Kidney (tissue), 14 donors: ENCODE results near the gene MEGF6. TPM values are rescaled to one million over a fixed set of nuclear protein-coding genes. Genes with fewer than 3 reads are reported as not detected.

Experiments used
- DNase-seq, 5 donors: peaks; one replicate each; pipeline ENCODE4 v3.0.0-alpha.2; 2013 to 2020
- FAIRE-seq: peaks from 2 replicates; lab custom pipeline; 2012; peaks lifted over from hg19 to GRCh38; lab: Jason Lieb, UNC
- H3K27ac ChIP-seq, 2 donors: one replicate each; pipeline ENCODE4 v1.7.0; 2013; ENCODE audit warnings: low read depth in 2 of 2, low read length in 2 of 2, inconsistent platforms in 1 of 2
- H3K27me3 ChIP-seq: one replicate; pipeline ENCODE4 v1.7.1; 2013; ENCODE audit warnings: low read length, inconsistent platforms; ENCODE audit not compliant: control insufficient read depth, insufficient read depth
- H3K36me3 ChIP-seq, 3 donors: one replicate each; pipeline versions ENCODE4 v1.7.0 to v1.7.1; 2013; ENCODE audit warnings: low read length in 3 of 3, control low read depth in 1 of 3, inconsistent platforms in 1 of 3; ENCODE audit not compliant: insufficient read depth in 3 of 3, control insufficient read depth in 2 of 3
- H3K4me1 ChIP-seq, 3 donors: one replicate each; pipeline versions ENCODE4 v1.7.0 to v1.7.1; 2013; ENCODE audit warnings: low read length in 3 of 3, inconsistent platforms in 1 of 3, low read depth in 1 of 3; ENCODE audit not compliant: control insufficient read depth in 2 of 3, insufficient read depth in 2 of 3
- H3K4me3 ChIP-seq, 3 donors: one replicate each; pipeline versions ENCODE4 v1.7.0 to v1.8.1; 2013; ENCODE audit warnings: low read length in 3 of 3, control low read depth in 1 of 3, inconsistent platforms in 1 of 3
- H3K9ac ChIP-seq, 3 donors: one replicate each; pipeline versions ENCODE4 v1.7.0 to v1.7.1; 2013; ENCODE audit warnings: low read length in 3 of 3, control low read depth in 1 of 3, inconsistent platforms in 1 of 3
- H3K9me3 ChIP-seq, 3 donors: one replicate each; pipeline versions ENCODE4 v1.7.0 to v1.7.1; 2013; ENCODE audit warnings: low read length in 3 of 3, control low read depth in 1 of 3, inconsistent platforms in 1 of 3; ENCODE audit not compliant: control insufficient read depth in 2 of 3, insufficient read depth in 1 of 3
- CTCF ChIP-seq: IDR thresholded peaks from 3 replicates; pipeline ENCODE4 v1.5.1; 2012; ENCODE audit warnings: mild to moderate bottlenecking, moderate library complexity, borderline replicate concordance; ENCODE audit not compliant: insufficient read depth; ENCODE audit errors: extremely low read depth
- intact Hi-C: fragments of 100-400 bp; cut with DNase I; formaldehyde crosslinking; loops from one replicate; pipeline ENCODE4 v1.11.1; 2022
- polyA plus RNA-seq: library from polyadenylated mRNA; stranded (reverse); fragments of 350-450 nt; fragmentation: Illumina TruSeq; extraction: RNeasy Lipid Tissue Mini Kit (QIAGEN cat#74804); gene quantifications from one replicate; pipeline ENCODE4 v1.2.3, GENCODE V29; 2014; ENCODE audit warnings: low read depth, low replicate concordance; ENCODE audit not compliant: insufficient read depth
- total RNA-seq: library from RNA; stranded (reverse); fragmentation: NEBNext Ultra II Directional; extraction: Animal tissue kit (Norgen Biotek cat#: 25700); gene quantifications from one replicate; pipeline ENCODE4 v1.2.1, GENCODE V29; 2021
- donor health status: control.
- donor health status: control.
- donor health status: control.
- donor health status: control.
- donor health status: control.
- donor health status: DM: yes; HTN: yes; CAD: no.
- donor health status: Normal renal cell carcinoma (clear cell type).

Gene MEGF6
- total and polyA plus RNA-seq, 2 donors from 2014 or later, result 2.8 to 10.9 TPM

DNA sequence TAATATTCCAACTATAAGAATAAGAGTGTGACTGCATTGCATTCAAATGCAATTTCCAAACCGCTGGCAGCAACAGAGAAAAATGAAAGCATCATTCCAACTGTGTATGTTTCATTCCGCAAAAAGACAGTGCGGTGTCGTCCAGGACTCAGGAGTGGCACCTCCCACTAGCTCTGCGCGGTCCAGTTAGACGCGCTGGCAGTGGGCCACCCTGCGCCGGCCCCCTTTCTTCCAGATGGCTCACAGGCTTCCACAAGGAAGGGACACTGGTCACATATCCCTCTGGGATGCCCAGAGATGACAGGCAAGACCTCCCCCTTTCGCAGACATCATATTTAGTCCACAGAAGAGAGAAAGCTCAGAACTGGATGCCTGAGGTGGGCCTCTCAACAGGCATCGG is 26.7 kb upstream of the MEGF6 start:
- DNase-seq (peak in 1 of 5 donors; percentile 35), FAIRE-seq (no peak)
- H3K4me3 ChIP-seq, result no peak overlapping the region
- TF ChIP-seq CTCF, result no peak
- intact Hi-C loops, result no loop called here
- H3K36me3 ChIP-seq, result peaks cover 0 to 35% (median 21%) of the 10 kb centered on the region in 3 donors
- H3K27ac ChIP-seq, result no peak overlapping the region
- no peaks in the 10 kb centered on the region for H3K9me3 ChIP-seq
- H3K9ac ChIP-seq, result no peak overlapping the region
- H3K4me1 ChIP-seq, result no peaks in the 10 kb centered on the region
- H3K27me3 ChIP-seq, result no peaks in the 10 kb centered on the region

DNA sequence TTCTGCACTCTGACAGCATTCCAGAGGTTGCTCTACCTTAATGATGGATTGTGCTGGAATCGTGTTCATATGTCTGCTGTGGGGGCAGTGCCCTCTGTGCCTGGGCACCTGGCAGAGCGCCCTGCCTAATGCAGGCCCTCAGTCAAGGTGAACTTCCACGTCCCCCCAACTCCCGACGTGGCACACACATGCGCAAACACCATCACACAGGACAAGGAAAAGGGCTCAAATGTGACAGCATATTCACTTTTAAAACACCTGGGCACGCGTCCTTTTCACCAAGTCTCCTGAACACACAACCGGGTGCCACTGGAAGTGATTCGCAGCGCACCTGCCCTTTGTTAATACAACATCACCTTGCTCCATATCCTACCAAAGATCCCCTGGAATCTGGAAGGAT is 25.2 kb upstream of the MEGF6 start:
- H3K36me3 ChIP-seq, result peaks cover 0 to 36% (median 21%) of the 10 kb centered on the region in 3 donors
- H3K4me1 ChIP-seq, result no peaks in the 10 kb centered on the region
- DNase-seq (peak in 1 of 5 donors; percentile 33), FAIRE-seq (no peak)
- H3K9me3 ChIP-seq, result no peaks in the 10 kb centered on the region
- intact Hi-C loops, result no loop called here
- no peaks in the 10 kb centered on the region for H3K27me3 ChIP-seq
- H3K4me3 ChIP-seq, result no peak overlapping the region
- H3K9ac ChIP-seq, result no peak overlapping the region
- no peak for TF ChIP-seq CTCF
- no peak overlapping the region for H3K27ac ChIP-seq

DNA sequence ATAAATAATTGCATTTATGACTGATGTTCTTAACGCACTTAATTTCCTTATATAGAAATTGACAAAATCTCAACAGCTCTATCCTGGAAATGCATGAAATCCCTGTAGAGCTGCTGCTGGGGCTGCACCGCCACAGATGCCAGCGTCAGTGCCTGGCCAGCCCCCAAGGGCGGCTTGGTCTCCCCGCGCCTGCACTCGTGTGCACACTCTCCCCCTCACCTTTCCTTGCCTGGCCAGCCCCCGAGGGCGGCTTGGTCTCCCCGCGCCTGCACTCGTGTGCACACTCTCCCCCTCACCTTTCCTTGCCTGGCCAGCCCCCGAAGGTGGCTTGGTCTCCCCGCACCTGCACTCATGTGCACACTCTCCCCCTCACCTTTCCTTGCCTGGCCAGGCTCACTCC is 24.8 kb upstream of the MEGF6 start:
- FAIRE-seq (no peak), DNase-seq (no peak)
- Histone ChIP-seq H3K27ac (no peak overlapping the region), H3K4me1 (no peaks in the 10 kb centered on the region), H3K27me3 (no peaks in the 10 kb centered on the region), H3K9me3 (no peaks in the 10 kb centered on the region), H3K36me3 (peaks cover 0 to 36% (median 21%) of the 10 kb centered on the region in 3 donors), H3K4me3 (no peak overlapping the region), H3K9ac (no peak overlapping the region)
- intact Hi-C loops, result no loop called here
- no peak for TF ChIP-seq CTCF

DNA sequence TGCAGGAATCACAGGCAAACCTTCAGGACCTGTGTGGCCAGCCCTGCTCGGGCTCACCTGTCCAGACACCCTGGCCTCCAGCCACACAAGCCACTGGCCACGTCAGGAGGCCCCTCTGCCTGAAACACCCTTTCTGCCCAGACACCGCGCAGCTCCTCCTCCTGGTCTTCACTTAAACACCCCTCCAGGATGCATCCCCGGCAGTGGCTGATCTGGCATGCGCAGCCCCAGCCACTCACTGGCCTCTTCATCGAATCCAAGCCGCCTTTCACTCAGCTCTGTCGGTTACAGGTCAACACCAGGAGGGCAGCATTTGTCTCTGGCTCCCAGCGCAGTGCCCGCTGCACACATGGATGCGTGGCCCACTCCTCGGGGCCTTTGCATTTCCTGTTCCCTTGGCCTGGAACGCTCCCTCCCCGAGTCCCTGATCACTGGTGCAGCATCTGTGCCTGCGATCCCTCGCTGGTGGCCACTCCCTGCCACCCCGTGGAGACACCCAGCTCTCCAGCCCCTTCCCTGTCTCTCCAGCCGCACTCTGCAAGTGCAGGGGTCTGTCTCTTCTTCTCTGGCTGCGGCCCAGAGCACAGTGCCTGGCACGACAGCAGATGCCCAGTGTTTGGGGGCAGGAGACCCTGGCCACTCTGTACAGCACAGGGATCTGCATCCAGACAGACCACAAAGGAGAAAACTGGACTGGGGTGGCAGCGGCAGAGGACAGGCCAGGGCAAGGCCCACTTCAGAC is 22.9 kb upstream of the MEGF6 start:
- no peak overlapping the region for H3K27ac ChIP-seq
- H3K9ac ChIP-seq, result no peak overlapping the region
- no peak overlapping the region for H3K4me3 ChIP-seq
- TF ChIP-seq CTCF, result no peak
- FAIRE-seq (no peak), DNase-seq (peak in 1 of 5 donors; percentile 61)
- H3K36me3 ChIP-seq, result peaks cover 0 to 41% (median 26%) of the 10 kb centered on the region in 3 donors
- intact Hi-C loops, result no loop called here
- H3K9me3 ChIP-seq, result no peaks in the 10 kb centered on the region
- no peaks in the 10 kb centered on the region for H3K4me1 ChIP-seq
- no peaks in the 10 kb centered on the region for H3K27me3 ChIP-seq
